ENCODE results near the gene CCND1.

The CCND1 gene

DNA sequence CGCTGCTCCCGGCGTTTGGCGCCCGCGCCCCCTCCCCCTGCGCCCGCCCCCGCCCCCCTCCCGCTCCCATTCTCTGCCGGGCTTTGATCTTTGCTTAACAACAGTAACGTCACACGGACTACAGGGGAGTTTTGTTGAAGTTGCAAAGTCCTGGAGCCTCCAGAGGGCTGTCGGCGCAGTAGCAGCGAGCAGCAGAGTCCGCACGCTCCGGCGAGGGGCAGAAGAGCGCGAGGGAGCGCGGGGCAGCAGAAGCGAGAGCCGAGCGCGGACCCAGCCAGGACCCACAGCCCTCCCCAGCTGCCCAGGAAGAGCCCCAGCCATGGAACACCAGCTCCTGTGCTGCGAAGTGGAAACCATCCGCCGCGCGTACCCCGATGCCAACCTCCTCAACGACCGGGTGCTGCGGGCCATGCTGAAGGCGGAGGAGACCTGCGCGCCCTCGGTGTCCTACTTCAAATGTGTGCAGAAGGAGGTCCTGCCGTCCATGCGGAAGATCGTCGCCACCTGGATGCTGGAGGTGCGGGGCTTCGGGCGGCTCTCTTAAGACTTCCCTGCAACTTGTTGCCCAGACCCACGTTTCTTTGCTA, at the start of gene CCND1:
TSS of gene CCND1 (plus strand) at position 162 of the 587 bp plus-strand sequence. CDS start at position 320, 158 bp downstream.
- peak within 1 kb of the TSS; percentile 98 for H3K4me3 ChIP-seq (ENCODE audit: low read depth, low read length)
- 0 out of 2 replicates have a peak, but pooled peaks have one; percentile 6 for TF ChIP-seq CTCF (IDR thresholded peaks at IDR 0.05; ENCODE audit: low read depth, low read length)

DNA sequence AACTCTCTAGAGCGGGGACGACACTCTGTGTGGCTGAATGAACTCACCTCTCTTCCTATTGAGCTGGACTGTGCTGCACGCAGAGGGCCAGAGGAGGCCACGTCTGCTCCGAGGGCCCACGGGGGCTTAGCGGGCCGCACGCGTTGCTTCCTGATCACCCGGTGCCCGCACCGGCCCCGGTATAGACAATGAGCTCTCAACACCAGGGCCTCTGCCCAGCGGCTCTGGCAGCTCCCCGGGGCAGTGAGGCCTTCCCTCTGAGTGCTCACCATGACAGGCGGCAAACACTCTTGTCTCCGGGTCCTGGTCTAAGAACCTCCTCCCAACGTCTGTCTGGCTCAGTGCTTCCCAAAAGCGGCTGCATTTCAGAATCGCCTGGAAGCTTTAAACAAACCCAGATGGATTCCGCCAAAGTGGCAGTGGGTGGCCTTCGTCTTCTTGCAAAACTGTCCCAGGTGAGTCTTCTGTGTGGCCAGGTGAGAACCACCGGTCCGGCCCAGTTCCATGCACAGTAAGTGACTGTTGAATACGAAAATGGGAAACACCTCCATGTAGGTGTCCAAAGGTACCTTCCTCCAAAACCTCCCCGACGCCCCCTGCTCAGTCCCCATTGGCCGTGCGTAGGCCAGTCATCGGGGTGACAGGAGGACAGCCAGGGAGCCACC, 47.8 kb upstream of the CCND1 start:
- no peak for TF ChIP-seq CTCF (IDR thresholded peaks at IDR 0.05; ENCODE audit: low read depth, low read length)
- H3K4me3 ChIP-seq (ENCODE audit: low read depth, low read length) = no peak overlapping the region

GRCh38 chr11:69593851-69594250, 47.1 kb upstream of the CCND1 start:
- no peak for TF ChIP-seq CTCF (IDR thresholded peaks at IDR 0.05; ENCODE audit: low read depth, low read length)
- no peak overlapping the region for H3K4me3 ChIP-seq (ENCODE audit: low read depth, low read length)

DNA sequence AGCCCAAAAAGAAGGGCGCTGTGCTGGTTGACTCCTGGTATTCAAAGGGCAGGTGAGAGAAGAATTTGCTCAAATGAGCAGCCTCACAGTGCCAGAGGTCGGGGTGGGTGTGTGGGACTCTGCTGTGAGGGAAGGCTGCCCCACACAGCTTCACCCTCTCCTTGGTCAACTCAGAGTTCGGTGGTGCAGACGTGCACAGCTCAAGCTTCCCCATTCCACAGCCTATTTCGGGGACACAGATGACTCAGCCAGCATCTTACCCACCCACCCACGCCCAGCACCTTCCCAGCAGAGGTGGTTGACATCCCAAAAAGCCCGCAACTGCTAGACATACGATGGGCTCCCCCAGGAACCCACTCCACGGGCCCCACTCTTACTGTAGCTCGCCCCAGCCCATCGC, 46.5 kb upstream of the CCND1 start:
- H3K4me3 ChIP-seq (ENCODE audit: low read depth, low read length) = no peak overlapping the region
- TF ChIP-seq CTCF (IDR thresholded peaks at IDR 0.05; ENCODE audit: low read depth, low read length) = no peak

DNA sequence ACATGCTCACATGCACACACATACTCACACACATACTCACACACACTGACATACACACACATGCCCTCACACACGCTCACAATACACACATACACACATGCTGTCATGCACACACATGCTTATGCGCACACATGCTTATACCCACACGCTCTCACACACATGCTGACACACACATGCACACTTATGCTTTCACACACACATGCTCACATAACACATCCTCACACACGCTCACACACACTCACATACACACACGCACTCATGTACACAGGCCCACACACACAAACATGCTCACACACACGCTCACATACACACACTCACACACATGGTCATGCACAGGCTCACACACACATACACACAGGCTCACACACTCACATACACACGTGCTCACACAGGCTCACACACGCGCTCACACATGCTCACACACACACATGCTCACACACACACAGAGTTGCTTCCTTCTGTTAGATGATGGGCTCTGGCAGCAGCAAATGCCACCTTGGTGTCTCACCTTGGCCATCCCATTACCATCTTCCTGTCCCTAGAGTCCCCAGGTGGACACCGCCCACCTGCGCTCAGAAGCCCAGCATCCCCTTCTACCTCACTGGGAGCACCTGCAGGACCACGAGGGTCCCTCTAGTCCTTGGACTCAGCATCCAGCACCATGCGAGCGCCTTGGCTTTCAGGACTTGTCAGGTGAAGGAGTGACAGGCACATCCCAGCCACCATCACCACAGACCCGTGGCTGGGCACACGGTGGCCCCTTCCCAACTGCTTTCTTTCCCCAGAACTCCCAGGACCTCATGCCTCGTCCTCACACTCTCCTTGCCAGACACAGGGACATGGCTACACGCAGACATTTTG, 44.9 kb upstream of the CCND1 start:
- H3K4me3 ChIP-seq (ENCODE audit: low read depth, low read length) = no peak overlapping the region
- no peak for TF ChIP-seq CTCF (IDR thresholded peaks at IDR 0.05; ENCODE audit: low read depth, low read length)

DNA sequence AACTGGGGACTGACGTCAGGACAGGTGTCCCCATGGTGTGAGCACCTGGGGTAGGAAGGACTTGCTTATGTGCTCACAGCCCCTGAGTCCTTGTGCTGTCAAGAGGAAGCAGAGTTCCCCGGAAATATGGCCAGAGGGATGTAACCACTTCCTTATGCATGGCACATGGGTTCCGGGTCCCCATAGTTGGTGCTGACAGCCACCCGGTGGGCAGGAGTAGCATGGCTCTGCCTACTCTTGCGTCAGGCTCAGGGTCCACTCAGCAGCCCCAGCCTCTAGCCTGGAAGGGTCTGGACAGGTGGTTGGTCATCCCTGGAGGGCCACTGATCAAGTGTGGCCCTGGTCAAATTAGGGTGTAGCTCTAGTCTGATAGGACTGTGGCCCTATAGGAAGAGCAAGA, 42.8 kb upstream of the CCND1 start:
- H3K4me3 ChIP-seq (ENCODE audit: low read depth, low read length) = no peak overlapping the region

More for the DNA sequence above, 42.8 kb upstream of the CCND1 start:
- TF ChIP-seq CTCF (IDR thresholded peaks at IDR 0.05; ENCODE audit: low read depth, low read length) = no peak

Measured in WI38 (cell line).